HK-2 (cell line): ENCODE results near the gene SHISA9.

Source experiments
- DNase-seq: peaks from one replicate; pipeline ENCODE4 v3.0.0-alpha.2; 2018; ENCODE audit not compliant: unreplicated experiment

The SHISA9 gene

DNA sequence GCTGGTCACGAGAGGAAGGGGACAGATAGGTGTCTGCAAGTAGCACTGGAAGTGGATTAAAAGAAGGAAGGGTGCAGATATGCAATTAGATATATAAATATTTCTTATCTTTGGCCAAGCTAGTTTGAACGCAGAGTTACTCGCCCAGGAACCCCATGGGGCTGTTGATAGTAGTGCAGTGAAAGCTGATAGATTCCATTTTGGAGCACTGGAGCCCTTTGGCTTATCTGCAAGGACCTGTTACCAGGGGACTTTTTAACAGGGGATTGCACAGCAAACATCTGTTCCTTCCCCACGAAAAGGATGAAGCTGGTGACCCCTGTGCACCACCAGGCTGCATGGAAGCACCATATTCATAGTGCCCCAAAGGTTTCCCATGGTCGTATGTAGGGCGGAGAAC lies 218.7 kb downstream of the SHISA9 start:
- DNase-seq: no peak

DNA sequence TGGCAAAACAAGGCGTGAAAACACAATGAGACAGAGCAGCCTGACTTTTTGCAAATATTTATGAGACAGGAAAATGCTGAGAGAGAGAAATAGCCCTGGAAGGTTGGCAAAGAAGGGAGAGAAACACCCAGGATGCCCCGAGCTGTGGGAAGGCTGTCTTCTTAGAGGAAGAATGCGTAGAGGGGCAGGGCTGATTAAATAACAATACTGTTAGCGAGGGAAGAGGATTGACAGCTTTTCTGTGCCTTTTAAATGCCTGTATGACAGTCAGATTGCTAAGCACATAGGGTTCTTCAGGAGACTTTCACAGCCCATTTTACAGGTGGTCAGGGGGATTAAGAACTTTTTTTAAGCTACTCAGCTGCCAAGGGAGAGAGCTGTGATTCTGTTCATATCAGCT lies 219.2 kb downstream of the SHISA9 start:
- no peak for DNase-seq

DNA sequence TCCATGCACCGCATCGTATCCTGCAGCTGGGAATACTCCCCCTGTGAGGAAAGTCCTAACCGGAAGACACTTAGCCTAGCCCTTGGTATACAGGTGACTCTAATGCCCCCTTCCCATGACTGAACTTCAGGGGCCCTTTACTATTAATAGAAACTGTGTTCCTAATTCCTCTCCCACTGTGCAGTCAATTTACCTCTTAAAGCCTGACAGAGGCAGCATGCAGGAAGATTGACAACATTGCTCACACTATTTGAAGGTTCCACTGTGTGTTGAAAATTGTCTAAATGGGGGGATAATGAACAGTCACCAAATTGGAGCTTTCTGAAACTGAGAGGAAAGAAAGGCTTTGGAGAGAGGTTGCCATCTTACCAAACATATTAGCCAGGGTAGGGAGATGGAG lies 222.6 kb downstream of the SHISA9 start:
- DNase-seq: no peak

DNA sequence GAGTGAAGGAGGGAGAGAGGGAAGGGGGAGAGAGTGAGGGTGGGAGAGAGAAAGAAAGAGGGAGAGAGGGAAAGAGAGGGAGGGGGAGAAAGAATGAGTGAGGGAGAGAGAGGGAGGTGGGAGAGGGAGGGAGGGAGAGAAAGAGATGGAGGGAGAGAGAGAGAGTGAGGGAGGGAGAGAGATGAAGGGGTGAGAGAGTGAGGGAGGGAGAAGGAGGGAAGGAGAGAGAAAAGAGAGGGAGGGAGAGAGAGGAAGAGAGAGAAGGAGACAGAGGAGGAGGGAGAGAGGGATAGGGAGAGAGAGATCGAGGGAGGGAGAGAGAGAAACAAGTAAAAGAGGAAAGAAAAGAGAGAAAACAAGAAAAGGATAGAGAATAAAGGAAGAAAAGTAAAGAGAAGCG lies 225.7 kb downstream of the SHISA9 start:
- no peak for DNase-seq

DNA sequence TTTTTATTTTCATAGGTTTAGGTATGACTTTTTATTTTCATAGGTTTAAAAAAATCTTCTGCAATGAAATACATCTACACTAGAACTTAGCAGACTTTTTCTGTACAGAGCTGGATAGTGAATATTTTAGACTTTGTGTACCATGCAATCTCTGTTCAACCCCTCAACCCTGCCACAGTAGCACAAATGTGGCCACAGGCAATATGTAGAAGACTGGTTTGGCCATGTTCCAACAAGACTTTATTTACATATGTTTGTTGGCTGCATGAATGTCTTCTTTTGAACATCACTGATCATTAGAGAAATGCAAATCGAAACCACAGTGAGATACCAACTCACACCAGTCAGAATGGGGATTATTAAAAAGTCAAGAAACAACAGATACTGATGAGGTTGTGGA lies 229.2 kb downstream of the SHISA9 start:
- DNase-seq: no peak

DNA sequence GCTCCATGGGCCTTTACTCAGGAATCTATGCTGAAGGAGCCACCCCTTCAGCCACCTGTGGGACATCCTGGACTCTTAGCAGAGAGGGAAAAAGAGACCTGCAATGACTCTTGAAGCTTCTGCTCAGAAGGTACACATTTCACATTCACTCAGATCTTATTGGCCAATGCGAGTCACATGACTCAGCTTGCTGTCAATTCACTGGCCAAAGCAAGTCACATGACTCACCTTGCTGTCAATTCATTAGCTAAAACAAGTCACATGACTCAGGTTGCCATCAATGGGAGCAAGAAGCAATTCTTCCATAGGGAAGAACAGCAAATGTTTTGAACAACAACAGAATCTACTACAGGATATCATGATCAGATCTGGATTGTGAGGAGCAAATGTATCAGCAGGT lies 233.4 kb downstream of the SHISA9 start:
- no peak for DNase-seq

DNA sequence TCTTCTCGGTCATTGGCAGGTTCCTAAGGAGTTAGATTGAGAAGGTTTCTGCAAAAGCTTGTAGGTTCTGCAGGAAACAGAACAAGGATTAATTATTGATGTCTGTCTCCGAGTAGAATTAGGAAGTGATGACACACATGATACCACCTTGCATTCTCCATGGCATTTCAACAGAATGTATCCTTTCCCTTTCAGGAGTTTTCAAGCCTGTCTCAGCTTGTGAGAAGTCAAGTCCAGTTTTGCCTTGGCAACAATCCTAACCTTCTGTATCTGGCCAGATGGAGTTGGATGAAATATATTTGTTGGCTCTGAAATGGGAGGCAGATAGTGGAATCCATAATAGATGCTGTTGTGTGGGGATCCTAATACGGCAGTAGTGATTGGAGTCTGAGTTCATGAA lies 235.5 kb downstream of the SHISA9 start:
- no peak for DNase-seq

DNA sequence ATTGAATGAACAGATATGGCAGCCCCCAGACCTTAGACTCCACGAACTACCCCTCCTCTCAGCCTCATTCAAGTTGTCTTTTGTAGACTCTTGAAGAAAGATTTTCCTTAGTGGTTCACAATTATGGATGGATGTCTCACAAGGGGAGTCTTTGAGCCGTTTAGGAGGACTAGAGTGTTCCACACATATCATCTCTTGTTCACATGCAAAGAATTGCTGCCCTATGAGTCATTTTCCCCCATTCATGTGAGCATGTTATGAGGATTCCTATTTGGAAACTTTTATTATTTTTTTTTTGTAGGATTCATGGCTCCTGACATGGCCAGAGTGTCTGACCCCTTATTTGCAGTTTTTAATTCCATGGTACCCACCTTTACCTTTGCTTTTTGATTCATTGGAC lies 237.1 kb downstream of the SHISA9 start:
- no peak for DNase-seq

DNA sequence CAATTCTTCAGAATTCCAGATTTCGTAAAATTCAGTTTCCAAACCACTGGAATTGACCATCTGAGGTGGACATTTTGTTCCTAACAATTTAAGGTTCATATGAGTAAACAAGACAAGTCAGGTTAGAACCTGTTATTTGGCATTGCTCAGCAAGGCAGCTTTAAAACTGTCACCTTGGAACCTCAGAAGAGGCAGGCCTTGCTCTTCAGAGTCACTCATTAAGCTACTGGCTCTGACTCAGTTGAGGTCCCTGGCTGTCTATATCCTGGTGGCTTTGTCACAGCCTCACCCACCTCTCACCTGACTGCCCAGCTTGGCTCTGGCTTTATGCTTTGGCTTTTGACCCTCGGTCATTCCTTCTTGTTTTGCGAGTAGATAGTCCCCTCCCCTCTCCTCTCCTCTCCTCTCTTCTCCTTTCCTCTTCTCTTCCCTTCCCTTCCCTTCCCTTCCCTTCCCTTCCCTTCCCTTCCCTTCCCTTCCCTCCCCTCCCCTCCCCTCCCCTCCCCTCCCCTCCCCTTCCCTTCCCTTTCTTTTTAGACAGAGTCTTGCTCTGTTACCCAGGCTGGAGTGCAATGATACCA lies 238.4 kb downstream of the SHISA9 start:
- no peak for DNase-seq

DNA sequence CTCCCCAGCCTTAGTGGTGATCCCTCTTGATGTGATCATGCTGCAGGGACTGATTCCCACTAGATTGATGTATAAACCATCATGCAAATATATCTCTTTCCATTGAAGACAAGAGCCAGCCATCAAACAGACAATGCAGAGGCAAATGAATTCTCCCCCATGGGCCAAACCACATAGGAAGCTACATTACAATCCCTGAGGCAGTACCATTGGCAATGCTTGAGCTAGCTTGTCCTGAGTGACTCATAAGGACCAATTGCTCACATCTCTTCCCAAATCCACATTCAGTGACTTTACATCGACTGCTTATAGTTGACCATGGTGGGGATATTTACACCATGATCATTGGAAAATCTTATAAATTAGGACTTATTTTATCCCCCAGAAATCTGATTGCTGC lies 242.2 kb downstream of the SHISA9 start:
- no peak for DNase-seq

DNA sequence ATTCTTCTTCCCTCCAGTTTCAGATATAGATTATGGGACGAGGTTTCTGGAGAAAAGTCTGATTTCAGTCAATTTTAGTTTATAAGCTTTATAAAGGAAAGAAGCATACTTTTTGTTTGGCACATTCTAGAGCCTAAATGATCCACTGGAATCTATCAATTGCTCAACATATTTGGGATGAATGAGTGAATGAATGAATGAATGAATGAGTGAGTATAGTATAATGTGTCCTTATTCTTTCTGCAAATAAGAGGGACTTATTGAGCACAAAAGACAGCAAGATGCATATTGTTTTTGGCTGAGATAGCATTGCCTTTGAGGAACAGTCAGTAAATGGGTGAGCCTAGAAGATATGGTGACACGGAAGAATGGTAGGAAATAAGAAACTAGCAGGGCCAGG lies 245.4 kb downstream of the SHISA9 start:
- no peak for DNase-seq

DNA sequence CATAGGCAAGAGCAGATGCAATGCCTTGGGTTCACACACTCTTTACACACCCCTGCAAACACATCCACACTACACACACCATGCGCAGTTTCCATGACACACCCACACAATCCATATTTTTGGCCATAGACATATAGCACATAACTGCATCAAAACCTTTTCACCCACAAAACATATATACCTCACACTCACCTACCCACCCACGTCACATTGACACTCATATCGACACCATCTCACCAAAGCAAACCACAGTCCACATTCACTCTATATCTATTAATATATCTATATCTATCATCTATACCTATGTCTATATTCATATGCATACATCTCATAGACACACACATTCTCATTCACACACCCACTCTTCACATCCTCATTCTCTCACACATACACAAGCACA lies 246.9 kb downstream of the SHISA9 start:
- no peak for DNase-seq

DNA sequence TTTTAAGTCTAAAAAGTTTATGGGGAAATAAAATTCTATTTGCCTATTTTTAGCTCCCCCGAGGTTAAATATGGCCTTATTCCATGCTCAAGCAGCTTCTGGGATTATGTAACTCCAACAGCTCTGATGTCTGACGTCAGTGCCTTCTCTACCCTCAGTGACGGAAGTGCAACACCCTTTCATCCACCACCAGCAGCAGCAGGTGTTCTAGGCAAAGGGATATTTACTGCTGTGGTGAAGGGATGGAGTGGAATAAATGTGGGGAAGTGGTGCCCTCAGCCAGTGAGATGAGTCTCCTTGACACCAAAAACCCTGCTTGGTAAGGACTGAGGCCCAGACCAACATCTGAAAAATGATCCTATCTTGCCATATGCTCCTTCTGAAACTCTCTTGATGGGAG lies 247.4 kb downstream of the SHISA9 start:
- no peak for DNase-seq

DNA sequence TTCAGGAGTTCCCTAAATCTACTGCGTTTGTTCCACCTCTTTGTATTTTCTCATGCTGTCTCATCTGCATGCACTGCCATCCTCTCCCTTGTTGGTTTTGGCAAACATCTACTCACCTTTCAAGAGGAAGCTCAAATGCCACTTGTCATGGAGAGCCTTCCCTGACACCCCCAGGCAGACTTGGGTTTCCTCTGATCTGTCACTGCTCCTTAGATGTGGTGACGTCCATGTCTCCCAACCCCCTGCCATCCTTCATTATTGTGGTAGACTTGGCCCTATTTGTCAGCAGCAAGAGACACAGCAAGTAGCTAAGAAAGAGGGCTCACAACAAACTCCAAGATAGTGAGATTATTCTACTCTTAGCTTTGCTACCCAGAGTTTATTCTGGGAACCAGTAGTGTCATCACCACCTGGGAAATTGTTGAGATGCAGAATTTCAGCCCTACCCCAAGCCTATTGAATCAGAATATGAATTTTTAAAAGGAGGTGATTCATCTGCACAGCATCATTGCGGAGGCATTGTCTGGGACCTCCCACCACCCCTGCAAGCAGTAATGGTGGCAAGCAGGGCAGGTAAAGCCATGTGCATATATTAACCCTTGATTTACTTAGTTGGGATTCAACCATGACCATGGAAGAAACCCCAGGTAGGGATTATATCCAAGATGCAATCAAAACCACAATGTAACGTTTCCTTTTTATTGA lies 248.9 kb downstream of the SHISA9 start:
- DNase-seq: no peak

DNA sequence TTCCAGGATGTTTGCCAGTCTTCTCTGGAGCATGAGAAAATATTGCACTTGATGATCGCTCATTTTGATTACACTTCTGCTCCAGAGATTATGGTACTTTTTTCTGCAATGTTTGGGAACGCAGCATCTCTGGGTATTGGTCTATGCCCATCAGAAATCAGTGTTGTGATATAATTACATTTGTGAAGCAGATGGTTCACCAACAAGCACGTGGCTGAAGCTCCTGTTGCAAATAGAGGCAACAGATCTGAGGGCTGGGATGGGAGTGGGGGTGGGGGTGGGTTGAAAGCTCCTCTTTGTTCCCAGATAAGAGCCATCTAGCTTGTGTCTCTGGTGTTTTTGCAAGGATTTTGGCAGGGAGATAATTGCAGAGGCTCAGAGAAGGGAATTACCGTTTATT lies 252.3 kb downstream of the SHISA9 start:
- no peak for DNase-seq

DNA sequence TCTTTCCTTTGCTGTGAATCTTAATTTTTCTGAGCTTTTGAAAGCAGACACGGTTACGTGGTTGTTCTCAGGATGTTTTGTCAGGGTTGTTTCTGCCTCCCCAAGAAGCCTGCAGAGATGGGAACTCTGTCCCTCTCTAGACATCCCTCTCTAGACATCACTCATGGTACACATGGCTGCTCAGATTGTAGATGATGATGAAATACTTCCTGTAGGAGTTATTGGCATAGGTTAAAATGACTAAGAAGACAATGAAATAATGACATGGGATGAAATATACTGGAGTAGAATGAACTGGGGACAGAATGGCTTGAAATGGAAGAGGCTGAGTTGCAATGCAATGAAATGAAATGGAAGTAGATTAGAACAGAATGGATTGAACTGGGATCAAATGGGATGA lies 253.4 kb downstream of the SHISA9 start:
- no peak for DNase-seq

DNA sequence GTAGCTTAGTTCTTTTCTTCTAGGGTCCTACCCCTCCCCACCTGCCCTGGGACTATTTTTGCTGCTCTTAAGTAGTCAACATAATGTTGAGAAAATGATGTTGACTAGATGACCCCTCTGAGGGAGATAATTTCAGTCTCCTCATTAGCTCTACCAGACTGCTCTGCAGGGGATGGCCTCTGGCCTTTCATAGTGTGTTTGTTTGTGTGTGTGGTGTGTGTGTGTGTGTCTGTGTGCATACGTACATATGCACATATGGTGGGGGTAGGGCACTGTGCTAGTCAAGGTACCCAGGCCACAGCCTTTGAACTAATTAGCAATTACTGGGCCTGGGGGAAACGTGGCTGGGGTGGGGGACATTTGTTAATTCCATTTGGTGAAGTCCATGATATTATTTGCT lies 254.0 kb downstream of the SHISA9 start:
- DNase-seq: no peak

DNA sequence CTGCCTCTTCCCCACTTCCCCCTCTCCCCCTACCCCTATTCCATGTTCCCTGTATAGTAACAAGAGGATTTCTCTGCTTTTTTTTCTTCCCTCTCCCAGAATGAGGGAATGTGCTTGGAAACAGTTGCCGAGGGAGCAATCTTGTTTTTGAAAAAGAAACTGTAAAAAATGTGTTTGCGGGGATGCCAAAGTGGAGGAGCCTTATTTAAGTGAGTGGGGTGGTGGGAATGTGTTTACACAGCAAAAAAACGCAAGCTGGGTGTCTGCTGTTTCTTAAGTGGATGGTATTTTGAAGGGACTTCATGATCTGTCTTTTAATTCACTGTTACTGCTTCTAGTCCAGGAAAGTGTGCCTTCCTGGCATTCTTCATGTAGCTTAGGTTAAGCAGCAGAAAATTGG lies 254.4 kb downstream of the SHISA9 start:
- no peak for DNase-seq

DNA sequence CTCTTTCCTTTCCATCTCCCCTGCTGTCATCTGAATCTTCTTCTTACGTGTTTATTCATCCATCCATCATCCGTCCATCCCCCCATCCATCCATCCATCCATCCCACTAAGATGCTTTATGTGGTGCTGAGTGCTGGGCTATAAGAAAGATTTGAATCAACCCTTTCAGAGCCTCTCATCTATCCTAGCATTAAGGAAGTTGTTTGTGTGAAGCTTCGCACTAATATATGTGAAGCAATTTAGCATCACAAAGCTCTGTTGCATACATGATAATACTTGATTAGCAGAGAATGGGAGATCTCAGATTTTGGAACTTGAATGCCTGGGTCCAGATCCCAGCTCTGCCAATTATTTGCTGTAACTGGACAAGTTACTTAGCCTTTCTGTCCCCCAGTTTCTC lies 255.7 kb downstream of the SHISA9 start:
- no peak for DNase-seq

DNA sequence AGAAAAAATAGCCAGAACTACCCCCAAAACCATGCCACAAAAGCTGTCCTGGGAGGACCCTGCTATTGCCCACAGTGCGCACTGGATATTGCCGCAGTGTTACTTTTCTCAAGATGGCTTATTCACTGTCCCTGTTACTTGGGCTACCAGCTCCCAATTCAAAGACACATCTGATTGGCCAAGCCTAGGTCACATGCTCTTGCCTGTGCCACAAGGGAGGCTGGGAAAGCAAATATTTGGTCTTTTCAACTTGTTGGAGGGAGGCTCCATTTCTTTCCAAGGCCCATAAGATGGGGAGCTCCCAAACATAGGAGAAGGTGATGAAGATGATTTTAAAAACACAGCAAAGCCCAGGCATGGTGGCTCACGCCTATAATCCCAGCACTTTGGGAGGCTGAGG lies 257.0 kb downstream of the SHISA9 start:
- DNase-seq: no peak

DNA sequence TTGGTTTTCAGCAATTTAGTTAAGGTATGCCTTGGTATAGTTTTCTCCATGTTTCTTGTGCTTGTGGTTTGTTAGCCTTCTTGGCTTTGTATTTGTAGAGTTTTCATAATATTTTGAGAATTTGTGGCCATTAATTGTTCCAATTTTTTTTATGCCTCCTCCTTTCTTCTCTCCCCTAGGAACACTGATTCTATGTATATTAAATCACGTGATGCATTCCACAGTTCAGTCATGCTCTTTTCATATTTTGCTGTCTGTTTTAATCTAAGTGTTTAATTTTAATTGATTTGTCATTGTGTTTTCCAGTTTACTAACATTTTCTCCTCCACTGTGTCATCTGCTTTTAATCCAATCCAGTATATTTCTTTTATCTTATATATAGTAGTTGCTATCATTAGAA lies 263.6 kb downstream of the SHISA9 start:
- no peak for DNase-seq

DNA sequence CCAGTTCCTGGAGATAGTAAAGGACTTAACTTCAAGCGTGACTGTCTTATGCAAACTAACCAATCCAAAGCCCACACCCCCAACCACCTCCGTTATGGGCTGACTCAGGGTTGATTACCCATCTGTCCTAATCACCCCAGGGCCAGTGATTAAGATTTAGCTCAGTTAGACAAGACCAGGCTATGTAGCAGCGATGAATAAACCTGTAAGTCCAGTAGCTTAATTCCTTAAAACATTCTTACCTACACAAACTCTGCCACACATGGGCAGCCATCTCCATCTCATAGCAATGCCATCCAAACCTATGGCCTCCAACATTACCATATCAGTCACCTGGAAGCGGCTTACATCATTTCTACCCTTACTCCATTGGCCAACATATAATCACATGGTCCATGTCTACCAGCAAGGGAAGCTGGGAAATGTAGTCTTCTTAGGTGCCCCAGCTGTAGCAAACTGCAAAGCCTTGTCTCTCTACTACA lies 266.7 kb downstream of the SHISA9 start:
- peak; percentile 3 for DNase-seq

DNA sequence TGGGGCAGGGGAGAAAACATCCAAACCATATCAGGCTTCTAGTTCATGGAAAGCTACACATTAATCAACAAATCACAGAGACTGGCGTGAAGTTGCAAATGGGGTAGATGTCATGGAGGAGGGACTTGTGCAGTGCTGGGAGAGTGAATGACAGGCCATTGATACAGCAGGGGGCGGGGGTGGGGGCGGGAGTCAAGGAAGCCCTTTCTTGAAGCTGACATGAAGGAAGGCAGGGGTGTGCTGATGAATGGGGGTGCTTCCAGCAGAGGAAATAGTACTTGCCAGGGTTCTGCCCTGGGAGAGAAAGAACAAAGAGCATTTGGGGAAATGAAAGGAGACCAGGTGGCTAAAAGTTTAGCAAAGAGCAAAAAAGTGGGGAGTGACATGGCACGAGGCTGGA lies 269.9 kb downstream of the SHISA9 start:
- no peak for DNase-seq

DNA sequence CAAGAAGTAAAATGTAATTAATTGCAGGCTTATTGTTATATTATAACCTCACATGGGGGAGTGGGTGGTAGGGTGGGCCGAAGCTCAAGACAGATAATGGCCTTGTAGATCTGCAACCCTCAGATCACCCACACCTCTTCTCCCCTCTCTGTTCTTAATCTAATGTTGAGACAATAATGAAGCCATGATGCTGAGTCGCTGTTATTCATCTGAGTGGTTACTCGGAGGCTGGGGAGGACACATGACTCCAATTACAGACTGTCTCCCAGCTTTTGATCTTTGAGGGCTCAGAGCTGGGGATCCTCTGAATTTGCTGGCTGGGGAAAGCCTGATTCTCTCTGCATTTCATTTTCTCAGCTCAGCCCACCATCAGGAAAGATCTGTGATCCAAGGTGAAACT lies 275.3 kb downstream of the SHISA9 start:
- peak; percentile 7 for DNase-seq
